HG03565 (cell line): ENCODE results near the gene MAN1C1.

Experiments used
- ATAC-seq: cut with Tn5 transposase; IDR thresholded peaks from one replicate; pipeline ENCODE4 v1.9.1; 2021; ENCODE audit warnings: mild to moderate bottlenecking, moderate library complexity; ENCODE audit not compliant: unreplicated experiment

The MAN1C1 gene

GRCh38 chr1:25821630-25822091, 205.1 kb downstream of the MAN1C1 start:
- no peak for ATAC-seq

- ATAC-seq, result no peak
Observed at GRCh38 chr1:25825605-25826004, 209.0 kb downstream of the MAN1C1 start.

- ATAC-seq, result no peak
Observed at GRCh38 chr1:25826571-25826970, 210.0 kb downstream of the MAN1C1 start.

- ATAC-seq, result no peak
Observed at GRCh38 chr1:25828491-25828890, 211.9 kb downstream of the MAN1C1 start.

- no peak for ATAC-seq
Observed at GRCh38 chr1:25829046-25829445, 212.5 kb downstream of the MAN1C1 start.

- no peak for ATAC-seq
Observed at GRCh38 chr1:25831569-25832196, 215.1 kb downstream of the MAN1C1 start.

GRCh38 chr1:25832336-25833037, 215.9 kb downstream of the MAN1C1 start:
- ATAC-seq, result no peak

GRCh38 chr1:25833158-25833557, 216.6 kb downstream of the MAN1C1 start:
- ATAC-seq, result no peak
